DND-41 (cell line): Measurements from ENCODE around the gene TRAF3IP3.

Experiments
- EZH2 ChIP-seq: IDR thresholded peaks from 3 replicates; pipeline ENCODE4 v1.6.1; 2012; ENCODE audit warnings: borderline replicate concordance, low read depth, mild to moderate bottlenecking, moderate library complexity, low read length, inconsistent platforms; ENCODE audit not compliant: severe bottlenecking
- TF ChIP-seq, protein P1 (sequence below): IDR thresholded peaks from 2 replicates; pipeline ENCODE4 v1.5.1; 2012; ENCODE audit warnings: borderline replicate concordance, low read length, moderate library complexity, mild to moderate bottlenecking; ENCODE audit not compliant: poor library complexity, severe bottlenecking; ENCODE audit errors: extremely low read depth

DNA sequence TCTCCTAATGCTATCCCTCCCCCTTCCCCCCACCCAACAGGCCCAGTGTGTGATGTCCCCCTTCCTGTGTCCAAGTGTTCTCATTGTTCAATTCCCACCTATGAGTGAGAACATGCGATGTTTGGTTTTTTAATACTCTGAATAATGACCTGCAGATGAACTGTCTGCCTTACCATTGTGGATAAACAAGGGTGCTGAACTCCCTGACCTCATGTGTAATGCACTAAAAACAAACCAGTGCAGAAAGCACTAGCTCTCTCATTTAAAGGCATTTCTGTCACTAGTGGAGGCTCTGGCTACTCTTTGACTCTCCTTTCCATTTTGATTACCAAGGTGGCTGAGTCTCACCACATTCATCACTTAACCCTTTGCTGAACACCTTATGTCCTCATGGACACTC, 23.1 kb upstream of the TRAF3IP3 start:
- TF ChIP-seq, protein P1, sequence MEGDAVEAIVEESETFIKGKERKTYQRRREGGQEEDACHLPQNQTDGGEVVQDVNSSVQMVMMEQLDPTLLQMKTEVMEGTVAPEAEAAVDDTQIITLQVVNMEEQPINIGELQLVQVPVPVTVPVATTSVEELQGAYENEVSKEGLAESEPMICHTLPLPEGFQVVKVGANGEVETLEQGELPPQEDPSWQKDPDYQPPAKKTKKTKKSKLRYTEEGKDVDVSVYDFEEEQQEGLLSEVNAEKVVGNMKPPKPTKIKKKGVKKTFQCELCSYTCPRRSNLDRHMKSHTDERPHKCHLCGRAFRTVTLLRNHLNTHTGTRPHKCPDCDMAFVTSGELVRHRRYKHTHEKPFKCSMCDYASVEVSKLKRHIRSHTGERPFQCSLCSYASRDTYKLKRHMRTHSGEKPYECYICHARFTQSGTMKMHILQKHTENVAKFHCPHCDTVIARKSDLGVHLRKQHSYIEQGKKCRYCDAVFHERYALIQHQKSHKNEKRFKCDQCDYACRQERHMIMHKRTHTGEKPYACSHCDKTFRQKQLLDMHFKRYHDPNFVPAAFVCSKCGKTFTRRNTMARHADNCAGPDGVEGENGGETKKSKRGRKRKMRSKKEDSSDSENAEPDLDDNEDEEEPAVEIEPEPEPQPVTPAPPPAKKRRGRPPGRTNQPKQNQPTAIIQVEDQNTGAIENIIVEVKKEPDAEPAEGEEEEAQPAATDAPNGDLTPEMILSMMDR, result no peak
- no peak for TF ChIP-seq EZH2
